HG02943 (cell line): Measurements from ENCODE around the gene TMEM63A.
"Not testable (repeated sequence)": the region's sequence is repeated elsewhere in the genome, so short reads cannot be mapped to it uniquely, and the experiment has no call there.

Experiments
- ATAC-seq: cut with Tn5 transposase; IDR thresholded peaks from one replicate; pipeline ENCODE4 v1.9.1; 2021; ENCODE audit warnings: mild to moderate bottlenecking, low read depth, moderate library complexity; ENCODE audit not compliant: unreplicated experiment

TMEM63A gene

GRCh38 chr1:225909477-225909876 is 27.3 kb upstream of the TMEM63A start:
- ATAC-seq: no peak

DNA sequence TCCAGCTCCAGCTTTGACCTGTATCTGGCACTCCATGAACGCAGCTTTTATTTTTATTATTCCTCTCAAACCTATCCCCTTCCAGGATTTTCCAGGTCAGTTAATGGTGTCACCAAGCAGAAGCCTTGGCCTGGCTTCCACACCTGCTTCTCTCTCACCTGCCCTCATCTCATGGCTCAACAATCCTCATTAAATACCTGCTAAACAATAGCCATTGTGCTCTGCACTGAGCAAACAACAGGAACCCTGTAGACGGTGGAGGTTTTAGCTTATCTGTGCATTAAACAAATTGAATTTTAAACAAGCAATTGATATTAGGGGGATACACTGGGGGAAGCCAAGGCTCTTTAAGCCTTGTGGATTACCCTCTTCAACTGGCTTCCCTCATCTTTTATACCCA is 26.6 kb upstream of the TMEM63A start:
- ATAC-seq: no peak

GRCh38 chr1:225908013-225908640 is 25.9 kb upstream of the TMEM63A start:
- ATAC-seq: no peak

DNA sequence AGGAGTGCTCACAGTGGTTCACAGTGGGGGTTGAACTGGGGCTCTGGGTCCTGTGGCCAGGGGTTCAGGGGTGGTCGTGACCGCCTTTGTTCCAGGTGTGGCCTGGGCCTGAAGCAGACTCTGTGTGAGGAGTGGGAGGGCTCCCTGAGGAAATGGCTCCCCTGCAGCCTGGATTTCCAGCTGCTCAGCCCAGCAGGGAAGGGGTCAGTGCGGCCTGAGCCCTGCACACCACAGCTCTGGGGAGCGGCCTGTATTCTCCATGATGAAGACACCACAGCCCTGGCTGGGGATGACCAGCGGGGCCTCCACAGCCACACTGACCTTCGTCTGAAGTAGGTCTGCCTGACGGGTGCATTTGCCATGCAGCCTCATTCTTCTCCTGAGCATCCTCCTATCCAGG is 25.2 kb upstream of the TMEM63A start:
- ATAC-seq: no peak

DNA sequence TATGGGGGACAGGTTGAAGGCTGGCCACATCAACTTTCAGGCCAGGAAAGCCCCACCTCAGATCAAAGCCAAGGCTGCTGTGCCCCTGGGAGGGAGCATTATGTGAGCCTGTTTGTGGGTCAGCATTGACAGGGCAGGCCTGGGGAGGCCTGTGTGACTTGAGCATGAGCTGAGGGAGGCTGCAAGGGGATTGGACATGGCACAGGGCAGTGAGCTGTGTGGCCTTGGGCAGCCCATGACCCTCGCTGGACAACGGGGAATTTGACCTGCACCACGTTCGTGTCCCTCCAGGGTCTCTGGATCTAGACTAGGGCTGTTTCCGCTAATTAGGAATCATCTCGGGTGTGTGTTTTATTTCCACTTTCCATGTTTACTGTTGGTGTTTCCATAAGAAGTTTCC is 24.3 kb upstream of the TMEM63A start:
- no peak for ATAC-seq

DNA sequence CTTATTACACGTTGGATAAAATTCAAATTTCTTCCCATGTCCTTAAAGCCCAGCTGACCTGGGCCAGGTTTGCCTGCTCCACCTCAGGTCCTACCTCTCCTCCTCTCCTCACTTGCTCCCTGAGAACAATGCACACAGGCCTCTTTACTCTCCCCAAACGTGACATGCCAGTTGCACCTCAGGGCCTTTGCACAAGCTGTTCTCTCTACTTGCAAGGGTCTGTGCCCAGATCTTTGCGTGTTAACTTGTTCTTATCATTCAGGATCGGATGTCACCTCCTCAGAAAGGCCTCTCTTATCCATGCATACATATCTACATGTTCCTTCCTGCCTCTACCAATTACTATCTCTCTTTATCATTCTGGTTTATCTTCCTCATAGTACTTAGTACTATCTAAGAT is 21.4 kb upstream of the TMEM63A start:
- no peak for ATAC-seq

DNA sequence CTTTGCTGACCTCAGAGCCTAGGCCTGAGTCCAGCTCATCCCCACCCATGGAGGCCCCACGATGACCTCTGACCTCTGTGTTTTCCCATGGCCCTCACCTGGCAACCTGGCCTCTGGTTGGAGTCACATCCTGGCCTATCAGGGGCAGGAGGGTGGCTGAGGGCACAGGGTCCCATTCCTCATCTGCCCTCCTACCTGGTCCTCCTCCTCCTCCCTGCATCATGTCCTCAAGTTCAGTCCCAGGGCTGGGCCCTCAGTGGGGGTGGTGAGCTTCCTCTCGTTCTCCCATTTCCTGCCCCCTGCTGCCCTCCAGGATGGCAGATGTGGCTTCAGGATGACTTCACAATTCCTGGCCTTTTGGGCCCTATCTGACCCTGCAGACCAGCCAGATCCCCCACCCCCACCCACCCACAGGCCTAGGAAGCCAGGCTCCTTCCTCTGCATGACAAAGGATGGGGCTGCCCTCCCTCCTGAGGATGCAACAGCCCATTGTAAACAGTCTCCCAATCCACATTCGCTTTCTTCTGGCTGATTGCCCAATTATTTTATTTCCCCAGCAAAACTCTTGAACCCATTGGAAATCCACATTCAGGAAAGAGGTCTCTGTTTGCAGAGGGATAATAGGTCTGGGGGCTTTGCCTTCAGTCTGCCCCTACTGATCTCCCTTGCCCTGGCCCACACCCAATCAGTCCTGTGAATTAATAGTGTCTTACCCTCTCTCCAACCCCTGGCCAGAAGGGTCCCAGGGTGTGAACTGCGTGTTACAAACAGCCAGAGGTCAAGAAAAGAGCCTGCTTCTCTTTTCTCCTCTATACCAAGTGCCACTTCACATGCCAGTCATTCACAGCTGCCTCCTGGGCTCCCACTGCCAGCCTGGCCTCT is 17.1 kb upstream of the TMEM63A start:
- no peak for ATAC-seq

DNA sequence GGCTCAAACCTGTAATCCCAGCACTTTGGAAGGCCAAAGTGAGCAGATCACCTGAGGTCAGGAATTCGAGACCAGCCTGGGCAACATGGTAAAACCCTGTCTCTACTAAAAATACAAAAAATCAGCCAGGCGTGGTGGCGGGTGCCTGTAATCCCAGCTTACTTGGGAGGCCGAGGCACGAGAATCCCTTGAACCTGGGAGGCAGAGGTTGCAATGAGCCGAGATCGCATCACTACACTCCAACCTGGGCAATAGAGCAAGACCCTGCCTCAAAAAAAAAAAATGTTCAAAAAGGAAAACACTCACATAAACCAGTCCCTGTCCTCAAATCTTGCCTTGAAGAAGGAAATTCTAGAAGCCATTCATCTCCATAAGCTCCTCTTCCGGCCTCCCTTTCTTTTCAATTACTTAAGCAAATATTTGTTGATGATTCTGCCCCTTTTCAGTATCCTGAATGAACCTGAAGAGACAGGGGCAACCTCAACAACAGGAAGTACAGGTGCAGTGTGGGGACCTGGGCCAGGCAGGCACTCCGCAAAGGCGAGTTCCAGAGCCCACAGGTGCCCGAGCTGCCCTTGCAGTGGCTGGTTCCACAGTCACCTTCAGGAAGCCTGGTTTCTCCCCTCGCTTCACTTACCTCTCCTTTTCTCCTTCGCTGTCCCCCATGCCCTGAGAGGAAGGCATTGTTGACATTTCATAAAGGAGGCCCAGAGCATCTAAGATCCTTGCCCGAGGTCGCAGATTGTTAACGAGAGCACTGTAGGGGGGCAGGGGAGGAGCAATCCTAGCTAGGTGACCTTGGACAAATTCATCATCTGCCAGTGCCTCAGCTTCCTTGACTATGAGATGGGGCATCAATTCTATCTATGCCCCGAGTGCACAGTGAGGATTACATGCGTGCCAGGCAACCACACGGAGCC is 15.7 kb upstream of the TMEM63A start:
- ATAC-seq: no peak

DNA sequence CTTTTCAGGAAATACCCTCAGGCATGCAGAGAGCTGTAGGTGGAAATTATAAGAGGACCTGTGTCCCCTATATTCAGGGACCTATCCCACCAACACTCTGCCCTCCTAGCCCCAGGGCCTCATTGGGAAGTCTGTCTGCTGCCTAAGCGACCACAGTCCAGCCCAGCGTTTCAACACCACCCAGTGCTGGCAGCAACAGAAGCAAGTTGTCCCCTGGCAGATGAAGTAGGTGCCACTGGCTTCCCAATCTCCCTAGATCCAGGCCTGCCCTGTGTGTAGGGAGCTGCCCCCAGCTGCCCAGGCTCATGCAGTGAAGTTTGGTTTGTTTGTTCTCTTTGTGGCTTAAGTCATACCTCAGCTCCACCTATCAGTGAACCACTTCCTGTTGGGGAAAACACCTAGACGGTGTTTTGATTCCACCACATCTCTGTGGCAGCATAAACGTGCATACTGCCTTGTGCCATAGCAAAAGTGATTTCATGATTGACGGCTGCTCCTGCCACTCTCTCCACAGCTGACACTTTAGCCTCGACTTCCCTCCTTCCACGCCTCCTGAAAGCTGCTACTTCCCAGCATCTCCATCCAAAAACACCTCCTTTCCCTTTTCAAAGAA is 14.9 kb upstream of the TMEM63A start:
- ATAC-seq: peak; percentile 100

GRCh38 chr1:225896494-225896893 is 14.3 kb upstream of the TMEM63A start:
- ATAC-seq: no peak

- no peak for ATAC-seq
Measured at GRCh38 chr1:225892307-225892706, 10.1 kb upstream of the TMEM63A start.

GRCh38 chr1:225891229-225891972 is 9.2 kb upstream of the TMEM63A start:
- ATAC-seq: no peak

- no peak for ATAC-seq
Measured at GRCh38 chr1:225890346-225891228, 8.4 kb upstream of the TMEM63A start.

DNA sequence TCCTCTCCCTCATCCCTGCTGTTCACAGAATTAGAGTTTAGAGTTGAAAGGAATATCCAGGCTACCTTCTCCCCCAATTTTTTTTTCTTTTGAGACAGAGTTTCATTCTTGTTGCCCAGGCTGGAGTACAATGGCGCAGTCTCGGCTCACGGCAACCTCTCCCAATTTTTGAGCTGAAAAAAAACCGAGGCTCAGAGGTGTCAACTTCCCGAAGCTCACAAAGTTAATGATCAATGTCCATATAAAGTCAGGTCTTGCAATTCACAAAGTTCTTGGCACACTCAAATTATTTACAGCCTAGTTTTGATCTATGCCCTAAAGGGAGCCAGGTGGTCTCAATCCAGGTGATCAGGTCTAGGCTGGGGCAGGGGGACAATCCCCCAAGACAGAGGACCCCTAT is 7.6 kb upstream of the TMEM63A start:
- ATAC-seq: no peak

- ATAC-seq: no peak
Measured at GRCh38 chr1:225888898-225889601, 6.9 kb upstream of the TMEM63A start, which contains the start of gene LEFTY1. Gene LEFTY1 (minus strand): TSS chr1:225889146. CDS start chr1:225889066, 80 bp downstream.

DNA sequence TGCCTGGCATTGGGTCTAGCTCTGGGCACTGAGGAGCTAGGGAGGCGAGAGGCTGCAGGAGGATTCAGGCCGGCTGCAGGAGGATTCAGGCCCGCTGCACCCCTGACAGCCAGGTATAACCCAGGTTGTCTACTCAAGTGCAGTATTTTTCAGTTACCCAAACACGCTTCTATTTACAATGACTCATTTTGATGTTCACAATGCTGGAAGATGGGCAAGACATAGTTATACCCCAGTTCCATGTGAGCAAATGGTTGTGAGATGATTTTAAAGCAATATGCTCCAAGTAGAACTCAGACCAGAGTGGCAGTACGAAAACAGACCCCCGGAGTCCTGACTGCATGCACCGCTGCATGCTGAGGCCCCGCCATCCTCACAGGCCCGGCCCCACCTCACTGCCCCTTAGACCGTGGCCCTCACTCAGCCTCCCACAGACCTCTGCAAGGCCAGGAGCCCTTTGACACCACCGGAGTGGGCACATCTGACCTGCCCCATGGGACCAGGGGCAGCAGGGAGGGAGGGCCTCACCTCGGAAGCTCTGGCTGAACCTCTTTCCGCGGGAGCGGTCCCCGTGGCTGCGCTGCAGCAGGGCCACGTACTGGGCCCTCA is 6.2 kb upstream of the TMEM63A start:
- ATAC-seq: no peak

- ATAC-seq: not testable (repeated sequence)
Measured at GRCh38 chr1:225887554-225888288, 5.5 kb upstream of the TMEM63A start.
